ENCODE results near the gene DENND1A.
"Not testable (repeated sequence)": the region's sequence is repeated elsewhere in the genome, so short reads cannot be mapped to it uniquely, and the experiment has no call there.

The DENND1A gene

GRCh38 chr9:123947326-123947725 lies 17.4 kb upstream of the DENND1A start:
- DNase-seq, result no peak

DNA sequence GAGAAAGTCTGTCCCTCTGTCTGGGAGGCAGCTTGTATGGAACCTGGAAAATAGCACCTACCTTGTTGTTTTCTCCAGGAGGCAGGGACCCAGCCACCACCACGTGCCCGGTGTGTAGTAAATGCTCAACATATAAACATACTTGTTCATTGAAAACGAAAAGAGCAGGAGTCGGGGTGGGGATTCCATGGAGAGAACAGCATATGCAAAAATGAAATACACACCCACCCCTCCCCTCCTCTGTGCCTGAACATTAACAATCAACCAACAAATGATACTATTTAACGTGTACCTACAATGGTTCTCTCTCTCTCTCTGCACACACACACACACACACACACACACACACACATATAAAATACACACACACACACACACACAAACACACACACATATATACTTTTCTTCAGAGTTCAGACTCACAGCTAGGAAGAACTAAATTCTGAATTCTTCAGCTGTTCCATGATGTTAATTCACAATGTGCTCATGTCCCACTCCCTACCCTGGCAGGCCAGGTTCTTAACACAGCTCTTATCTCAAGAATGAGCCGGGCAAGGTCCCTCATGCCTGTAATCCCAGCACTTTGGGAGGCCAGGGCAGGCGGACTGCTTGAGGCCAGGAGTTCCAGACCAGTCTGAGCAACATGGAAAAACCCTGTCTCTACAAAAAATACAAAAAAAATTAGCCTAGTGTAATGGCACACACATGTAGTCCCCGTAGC lies 16.3 kb upstream of the DENND1A start:
- DNase-seq, result no peak

- no peak for DNase-seq
These were observed 15.6 kb upstream of the DENND1A start for GRCh38 chr9:123945532-123945931.

GRCh38 chr9:123944464-123944863 lies 14.5 kb upstream of the DENND1A start:
- DNase-seq, result not testable (repeated sequence)

DNA sequence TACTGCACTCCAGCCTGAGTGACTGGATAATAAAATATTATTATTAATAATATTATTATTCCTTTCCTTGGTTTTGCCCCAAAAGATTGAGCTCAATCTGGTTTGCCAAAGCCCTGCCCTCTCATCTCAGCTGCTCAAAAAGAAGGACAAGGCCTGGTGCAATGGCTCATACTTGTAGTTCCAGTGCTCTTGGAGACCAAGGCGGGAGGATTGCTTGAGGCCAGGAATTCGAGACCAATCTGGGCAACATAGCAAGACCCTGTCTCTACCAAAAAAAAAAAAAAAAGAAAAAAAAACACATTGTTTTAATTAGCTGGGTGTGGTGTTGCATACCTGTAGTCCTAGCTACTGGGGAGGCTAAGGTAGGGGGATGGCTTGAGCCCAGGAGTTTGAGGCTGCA lies 13.7 kb upstream of the DENND1A start:
- no peak for DNase-seq

DNA sequence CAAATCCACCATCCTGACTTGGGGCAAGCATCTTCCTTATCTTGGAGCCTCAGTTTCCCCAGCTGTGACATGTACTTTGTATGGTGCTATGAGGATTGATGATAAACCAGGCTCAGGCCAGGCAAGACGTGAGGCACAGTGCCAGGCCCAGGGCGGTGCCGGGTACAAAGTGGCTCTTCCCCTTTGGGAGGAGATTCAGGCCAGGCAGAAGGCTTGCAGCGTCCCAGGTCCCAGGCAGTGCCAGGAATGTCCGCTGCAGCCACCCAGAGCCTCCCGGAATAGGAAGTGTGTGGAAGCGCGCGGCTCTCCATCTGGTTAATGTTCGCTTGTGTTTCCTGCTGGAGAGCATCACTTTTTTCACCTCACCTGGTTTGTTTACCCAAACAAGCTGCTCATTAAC lies 12.6 kb upstream of the DENND1A start:
- DNase-seq, result no peak

DNA sequence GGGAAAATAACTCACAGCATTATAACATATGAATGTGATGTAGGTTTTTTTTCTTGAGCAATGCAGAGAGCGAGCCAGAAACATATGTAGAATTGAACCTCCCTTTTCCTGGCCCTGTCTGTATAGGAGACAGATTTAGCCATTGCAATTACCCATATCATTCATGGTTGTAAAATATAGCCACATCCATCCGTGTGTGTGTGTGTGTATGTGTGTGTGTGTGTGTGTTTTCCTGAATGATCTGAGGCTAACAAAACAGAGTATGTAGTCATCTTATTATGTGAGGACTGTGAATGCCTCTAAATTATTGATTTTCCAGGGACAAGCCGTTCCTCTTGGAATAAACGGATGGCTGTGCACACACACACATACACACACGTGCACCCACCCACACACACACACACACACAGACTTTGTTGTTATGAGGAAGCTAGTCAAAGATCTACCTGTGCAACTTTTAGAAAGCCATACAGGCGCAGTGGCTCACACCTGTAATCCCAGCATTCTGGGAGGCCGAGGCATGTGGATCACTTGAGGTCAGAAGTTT lies 11.7 kb upstream of the DENND1A start:
- DNase-seq, result no peak

DNA sequence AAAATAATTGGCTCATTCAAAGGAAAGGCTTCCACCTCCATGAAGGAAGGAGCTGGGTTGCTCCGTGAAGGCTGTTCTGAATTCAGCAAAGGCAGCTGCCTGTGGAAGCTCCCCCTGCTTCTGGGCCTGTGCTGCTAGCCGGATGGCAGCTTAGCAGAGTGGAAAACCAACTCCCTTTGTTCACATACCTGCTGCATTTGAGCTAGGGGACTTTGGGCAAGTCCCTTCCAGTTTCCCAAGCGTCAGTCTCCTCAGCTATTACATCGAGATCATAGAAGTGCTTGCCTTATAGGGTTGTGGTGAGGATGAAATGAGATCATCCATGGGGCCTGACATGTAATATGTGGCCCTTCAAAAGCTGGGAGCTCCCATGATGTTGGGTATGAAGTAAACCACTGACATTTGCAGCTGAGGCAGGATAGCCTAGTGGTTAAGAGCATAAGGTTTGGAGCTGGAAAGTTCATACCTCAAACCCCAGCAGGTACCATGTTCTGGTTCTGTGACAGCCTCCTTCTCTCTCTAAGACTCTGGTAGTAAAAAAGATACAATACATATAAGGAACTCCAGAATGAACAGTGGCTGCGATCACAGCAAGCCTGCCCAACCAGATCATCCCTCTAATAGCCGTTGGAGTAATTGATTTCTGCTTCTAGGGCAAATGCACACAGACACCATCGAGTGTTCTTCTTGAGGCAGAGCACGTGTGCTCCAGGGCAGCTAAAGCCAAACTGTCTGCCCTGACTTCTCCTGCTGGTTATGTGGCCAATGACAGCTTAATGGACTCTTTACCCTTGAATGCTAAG lies 11.0 kb upstream of the DENND1A start:
- no peak for DNase-seq

DNA sequence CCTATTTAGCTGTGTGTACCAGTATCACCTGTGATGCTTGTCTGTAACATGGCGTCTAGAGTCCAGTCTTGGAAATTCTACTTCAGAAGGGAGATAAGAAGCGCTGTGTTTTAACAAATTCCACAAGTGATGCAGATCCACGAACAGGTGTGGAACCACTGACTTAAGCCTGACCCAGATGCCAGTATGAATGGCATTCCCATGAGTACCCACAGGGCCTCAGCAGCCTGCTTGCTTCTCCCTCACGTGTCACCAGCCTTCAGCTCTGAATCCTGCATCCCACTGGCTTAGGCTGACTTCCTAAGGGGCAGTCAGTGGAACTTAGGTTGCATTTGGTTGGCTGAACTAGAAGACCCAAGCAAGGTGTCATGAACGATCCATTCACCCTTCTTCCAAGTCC lies 8.5 kb upstream of the DENND1A start:
- no peak for DNase-seq

- not testable (repeated sequence) for DNase-seq
These were observed 6.6 kb upstream of the DENND1A start for GRCh38 chr9:123936575-123936974.

- no peak for DNase-seq
These were observed 3.7 kb upstream of the DENND1A start for GRCh38 chr9:123933440-123934212.

DNA sequence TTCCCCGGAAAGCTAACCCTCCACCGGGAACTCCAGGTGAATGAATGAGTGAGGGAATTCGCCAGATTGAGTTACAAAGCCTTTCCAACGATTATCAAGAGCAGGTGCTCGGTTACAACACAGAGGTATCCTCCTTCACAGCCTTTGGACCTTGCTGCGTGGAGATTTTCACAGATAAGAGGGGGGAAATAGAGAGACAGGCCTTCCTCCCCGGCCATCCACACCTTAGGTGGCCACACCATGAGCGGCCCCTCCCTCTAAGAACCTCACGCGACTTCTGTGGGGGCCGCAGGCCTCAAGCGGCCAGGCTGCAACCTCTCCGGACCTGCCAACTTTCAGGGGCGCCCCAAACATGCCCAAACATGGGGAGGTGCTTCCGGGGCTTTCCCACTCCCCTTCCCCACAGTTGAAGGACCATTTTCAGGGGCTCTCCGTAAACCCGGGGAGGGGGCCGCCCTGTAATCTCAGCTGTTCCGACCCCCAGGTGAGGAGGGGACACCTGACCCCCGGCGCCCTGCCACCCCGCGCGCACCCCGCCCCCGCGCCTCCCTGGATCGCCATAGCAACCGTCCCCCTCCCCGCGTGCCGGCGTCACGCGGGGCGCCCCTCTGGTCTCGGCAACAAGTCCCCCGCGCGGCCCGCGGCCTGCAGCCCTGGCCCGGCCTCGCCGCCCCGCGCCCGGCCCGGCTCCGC lies 603 bp downstream of the DENND1A start:
- no peak for DNase-seq

GRCh38 chr9:123928533-123929176 lies 1.3 kb downstream of the DENND1A start:
- DNase-seq, result no peak

DNA sequence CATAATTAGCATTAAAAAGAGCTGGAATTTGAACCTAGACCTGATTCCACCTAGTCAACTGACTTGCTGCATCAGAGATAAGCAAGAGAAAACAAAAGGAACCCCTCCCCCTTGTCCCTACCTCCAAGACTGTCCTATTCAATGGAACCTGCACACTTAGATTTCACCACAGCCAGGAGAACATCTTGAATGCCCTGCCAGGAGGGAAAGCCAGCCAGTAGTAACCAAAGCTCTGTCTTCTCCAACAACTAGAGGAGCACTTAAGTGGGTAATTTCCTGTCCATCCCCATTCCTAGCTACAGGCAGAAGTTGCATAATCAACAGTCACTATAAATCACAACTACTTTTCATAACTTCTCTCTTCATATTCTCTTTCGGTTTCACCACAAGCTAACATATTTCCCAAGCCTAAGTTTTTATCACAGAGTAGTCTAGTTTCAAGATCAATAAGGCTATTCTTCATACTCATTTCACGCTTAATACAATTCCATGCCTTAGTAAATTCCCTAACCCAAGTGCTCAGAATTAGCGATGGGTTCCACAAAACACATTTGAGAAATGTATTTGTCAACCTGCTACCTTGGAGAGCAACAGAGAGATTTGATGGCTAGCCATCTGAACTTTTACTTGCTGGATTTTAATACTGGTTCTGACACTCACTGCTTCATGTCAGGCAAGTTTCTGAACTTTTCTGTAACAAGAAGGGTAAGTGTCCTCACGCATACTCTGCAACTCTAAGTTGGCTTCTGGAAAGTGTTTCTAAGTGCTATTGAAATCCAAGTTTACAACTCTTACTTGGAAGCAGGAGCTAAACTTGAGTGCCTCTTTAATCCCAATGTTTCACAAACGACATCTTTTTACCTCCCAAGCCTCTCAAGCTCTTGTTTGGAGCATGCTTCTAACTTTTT lies 2.0 kb downstream of the DENND1A start:
- no peak for DNase-seq

- DNase-seq, result no peak
These were observed 3.0 kb downstream of the DENND1A start for GRCh38 chr9:123926941-123927340.

- no peak for DNase-seq
These were observed 4.1 kb downstream of the DENND1A start for GRCh38 chr9:123925819-123926218.

DNA sequence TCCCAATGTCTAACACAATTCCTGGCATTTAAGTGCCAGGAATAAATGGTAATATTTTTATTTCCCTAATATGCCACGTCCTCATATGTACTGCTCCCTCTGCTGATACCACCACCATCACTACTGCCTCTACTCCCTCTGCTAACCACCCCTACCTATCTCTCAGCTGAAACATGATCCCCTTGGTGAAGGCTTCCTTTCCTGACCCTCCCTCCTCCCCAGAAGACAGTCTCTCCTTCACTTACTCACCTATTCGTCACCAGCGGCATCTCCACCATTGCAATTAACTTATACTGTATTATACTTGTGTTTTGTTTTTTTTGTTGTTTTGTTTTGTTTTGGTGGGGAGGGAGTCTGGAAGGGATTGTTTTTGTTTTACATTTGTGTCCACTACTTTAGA lies 4.8 kb downstream of the DENND1A start:
- no peak for DNase-seq

DNA sequence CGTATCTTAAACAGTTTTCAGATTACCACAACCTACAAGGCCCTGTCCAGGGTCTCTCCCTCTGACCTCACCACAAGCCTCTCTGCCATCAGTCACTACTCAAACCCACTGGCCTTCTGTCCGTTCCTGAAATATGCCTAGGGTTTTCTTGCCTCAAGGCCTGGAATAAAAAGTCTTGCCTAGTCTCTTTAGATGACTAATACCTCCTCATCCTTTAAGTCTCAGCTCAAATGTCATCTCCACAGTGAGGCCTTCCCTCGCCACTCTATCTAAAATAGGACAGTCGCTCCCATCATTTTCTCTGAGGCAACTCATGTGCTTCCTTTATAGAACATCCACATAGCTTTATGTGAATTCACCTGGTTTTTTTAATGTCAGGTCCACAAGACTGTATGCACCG lies 5.2 kb downstream of the DENND1A start:
- DNase-seq, result no peak

DNA sequence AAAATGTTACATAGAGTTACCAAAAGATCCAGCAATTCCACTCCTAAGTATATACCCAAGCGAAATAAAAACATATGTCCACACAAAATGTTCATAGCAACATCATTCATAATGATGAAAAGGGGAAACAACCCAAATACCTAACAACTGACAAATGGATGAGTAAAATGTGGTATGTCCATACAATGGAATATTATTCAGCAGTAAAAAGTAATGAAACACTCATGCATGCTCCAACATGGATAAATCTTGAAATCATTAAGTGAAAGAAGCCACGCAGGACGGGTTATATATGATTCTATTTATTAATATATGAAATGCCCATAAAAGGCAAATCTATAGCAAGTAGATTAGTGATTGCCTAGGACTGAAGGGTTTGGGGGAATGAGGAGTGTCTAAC lies 6.0 kb downstream of the DENND1A start:
- no peak for DNase-seq

- DNase-seq, result no peak
These were observed 6.5 kb downstream of the DENND1A start for GRCh38 chr9:123923377-123923776.

- no peak for DNase-seq
These were observed 7.0 kb downstream of the DENND1A start for GRCh38 chr9:123922911-123923310.
